ENCODE measurements around the gene TRAK1.
A peak's percentile ranks its signal among the peaks of the same experiment; 100 is the strongest.

TRAK1 gene

GRCh38 chr3:42229942-42230688 lies 139.0 kb downstream of the TRAK1 start:
- peak; percentile 65 for DNase-seq (ENCODE audit: low read depth, low spot score)

GRCh38 chr3:42230860-42231259 lies 139.7 kb downstream of the TRAK1 start:
- no peak for DNase-seq (ENCODE audit: low read depth, low spot score)

DNA sequence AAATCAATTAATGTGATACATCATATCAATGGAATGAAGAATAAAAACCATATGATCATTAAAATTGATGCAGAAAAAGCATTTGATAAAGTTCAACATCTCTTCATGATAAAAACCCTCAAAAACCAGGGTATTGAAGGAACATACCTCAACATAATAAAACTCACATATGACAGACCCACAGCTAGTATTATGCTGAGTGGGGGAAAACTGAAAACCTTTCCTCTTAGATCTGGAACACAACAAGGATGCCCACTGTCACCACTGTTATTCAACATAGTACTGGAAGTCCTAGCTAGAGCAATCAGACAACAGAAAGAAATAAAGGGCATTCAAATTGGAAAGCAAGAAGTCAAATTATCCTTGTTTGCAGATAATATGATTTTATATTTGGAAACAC lies 144.4 kb downstream of the TRAK1 start:
- no peak for DNase-seq (ENCODE audit: low read depth, low spot score)

DNA sequence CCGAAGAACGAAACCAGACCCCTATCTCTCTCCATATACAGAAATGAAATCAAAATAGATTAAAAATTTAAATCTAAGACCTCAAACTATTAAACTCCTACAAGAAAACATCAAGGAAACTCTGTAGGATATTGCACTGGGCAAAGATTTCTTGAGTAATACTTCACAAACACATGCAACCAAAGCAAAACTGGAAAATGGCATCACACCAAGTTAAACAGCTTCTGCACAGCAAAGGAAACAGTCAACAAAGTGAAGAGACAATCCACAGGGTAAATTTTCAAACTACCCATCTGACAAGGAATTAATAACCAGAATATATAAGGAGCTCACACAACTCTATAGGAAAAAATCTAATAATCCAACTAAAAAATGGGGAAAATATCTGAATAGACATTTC lies 145.5 kb downstream of the TRAK1 start:
- no peak for DNase-seq (ENCODE audit: low read depth, low spot score)

GRCh38 chr3:42246091-42246490 lies 154.9 kb downstream of the TRAK1 start:
- DNase-seq (ENCODE audit: low read depth, low spot score) = no peak

DNA sequence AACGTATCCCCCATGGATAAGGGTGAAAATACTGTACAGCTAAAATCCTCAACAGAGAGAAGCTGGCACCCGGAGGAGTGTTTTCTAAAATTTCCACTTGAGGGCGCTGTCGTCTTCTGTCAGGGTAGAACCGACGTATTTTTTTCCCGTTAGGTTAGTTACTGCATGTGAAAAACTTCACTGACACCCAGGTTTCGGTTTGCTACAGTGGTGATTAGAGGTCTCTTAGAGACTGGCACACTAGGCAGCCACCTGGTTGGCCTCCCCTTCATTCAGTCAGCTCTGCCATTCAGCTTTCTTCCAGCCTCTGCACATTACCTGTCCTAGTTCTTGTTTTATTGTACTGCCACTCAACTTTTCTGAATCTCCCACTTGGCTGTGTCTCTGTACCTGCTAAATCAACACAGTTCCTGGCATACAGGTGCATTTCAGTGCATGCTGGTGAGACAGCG lies 156.4 kb downstream of the TRAK1 start:
- peak; percentile 80 for DNase-seq (ENCODE audit: low read depth, low spot score)

- DNase-seq (ENCODE audit: low read depth, low spot score) = no peak
Observed at GRCh38 chr3:42250761-42251160, 159.6 kb downstream of the TRAK1 start.

GRCh38 chr3:42254566-42254965 lies 163.4 kb downstream of the TRAK1 start:
- no peak for DNase-seq (ENCODE audit: low read depth, low spot score)

GRCh38 chr3:42256135-42256819 lies 165.1 kb downstream of the TRAK1 start:
- peak; percentile 37 for DNase-seq (ENCODE audit: low read depth, low spot score)

- no peak for DNase-seq (ENCODE audit: low read depth, low spot score)
Observed at GRCh38 chr3:42257007-42257406, 165.8 kb downstream of the TRAK1 start.

- peak; percentile 71 for DNase-seq (ENCODE audit: low read depth, low spot score)
Observed at GRCh38 chr3:42262525-42262924, 171.4 kb downstream of the TRAK1 start.

- peak; percentile 49 for DNase-seq (ENCODE audit: low read depth, low spot score)
Observed at GRCh38 chr3:42263354-42264346, 172.5 kb downstream of the TRAK1 start.

DNA sequence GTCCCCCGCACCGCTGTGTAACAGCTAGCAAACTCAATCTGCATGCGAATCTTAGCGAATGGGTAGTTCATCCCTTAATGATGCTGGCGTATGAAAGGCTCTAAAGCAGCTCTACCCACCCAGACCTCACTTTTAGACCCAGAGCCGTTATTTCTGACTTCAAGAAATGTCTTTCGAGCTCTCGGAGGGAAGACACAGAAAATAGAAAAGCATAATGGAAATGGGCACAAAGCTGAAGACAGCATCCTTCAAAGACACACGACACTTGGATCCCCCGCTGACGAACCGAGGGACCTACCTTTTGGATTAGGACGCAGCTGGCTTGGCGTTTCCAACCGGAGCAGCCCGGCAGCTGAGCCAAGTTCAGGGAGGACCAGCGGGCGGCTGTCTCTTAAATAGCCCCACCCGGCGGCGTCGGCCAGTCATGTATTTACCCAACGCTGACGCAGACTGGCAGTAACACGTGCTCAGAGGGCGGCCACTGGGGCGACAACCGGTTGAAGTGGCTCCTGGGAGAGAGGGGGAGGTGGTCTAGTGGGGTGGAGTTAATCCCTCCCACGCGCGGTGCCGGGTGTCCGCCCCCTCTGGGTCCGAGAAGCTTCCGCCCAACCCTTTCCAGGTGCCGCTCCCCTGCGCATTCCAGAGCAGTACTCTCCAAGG lies 173.4 kb downstream of the TRAK1 start:
- peak; percentile 41 for DNase-seq (ENCODE audit: low read depth, low spot score)

GRCh38 chr3:42265059-42265991 lies 174.2 kb downstream of the TRAK1 start:
- DNase-seq (ENCODE audit: low read depth, low spot score) = no peak

DNA sequence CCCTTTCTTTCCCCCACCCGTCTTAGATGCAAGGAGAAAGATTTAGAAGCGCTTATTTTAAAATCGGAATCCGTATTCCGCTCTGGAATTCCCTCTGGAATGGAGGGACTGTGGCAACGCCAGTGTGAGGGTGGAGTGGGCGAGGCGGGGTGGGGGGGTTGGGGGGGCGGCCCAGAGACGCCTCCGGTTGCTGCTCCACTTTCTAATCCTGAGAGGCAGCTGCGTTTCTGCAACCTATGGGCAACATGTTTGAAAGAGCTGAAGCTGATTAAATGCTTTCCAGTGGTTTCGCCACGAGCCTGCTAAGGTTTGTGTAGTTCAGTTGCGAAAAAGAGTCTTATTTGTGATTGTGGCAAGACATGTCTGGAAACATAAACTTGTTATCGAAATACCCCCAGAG lies 174.9 kb downstream of the TRAK1 start, which contains the start of gene CCK:
Gene CCK (minus strand): TSS at position 101 of the 400 bp plus-strand sequence. CDS start 2,555 bp downstream, outside the sequence.
- no peak for DNase-seq (ENCODE audit: low read depth, low spot score)

- DNase-seq (ENCODE audit: low read depth, low spot score) = no peak
Observed at GRCh38 chr3:42267878-42268277, 176.7 kb downstream of the TRAK1 start.

DNA sequence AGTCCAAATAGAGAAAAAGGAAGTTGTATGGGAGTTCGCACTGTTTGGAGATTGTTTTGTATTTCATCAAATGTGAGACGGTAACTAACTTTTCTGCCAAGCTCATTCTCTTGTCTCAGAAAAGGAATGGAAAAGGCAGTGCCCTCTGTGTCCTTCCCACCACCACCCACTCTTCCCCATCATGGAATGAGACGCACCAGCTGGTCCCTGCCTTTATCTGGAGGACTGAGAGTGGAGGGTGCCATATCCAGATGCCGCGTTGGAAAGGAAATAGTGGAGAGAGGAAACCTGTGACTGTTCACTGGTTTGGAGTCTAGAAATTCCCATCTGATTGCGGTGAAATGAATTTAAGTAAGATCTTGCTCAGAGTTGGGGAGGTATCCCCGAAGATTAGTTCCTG lies 178.5 kb downstream of the TRAK1 start:
- no peak for DNase-seq (ENCODE audit: low read depth, low spot score)

DNA sequence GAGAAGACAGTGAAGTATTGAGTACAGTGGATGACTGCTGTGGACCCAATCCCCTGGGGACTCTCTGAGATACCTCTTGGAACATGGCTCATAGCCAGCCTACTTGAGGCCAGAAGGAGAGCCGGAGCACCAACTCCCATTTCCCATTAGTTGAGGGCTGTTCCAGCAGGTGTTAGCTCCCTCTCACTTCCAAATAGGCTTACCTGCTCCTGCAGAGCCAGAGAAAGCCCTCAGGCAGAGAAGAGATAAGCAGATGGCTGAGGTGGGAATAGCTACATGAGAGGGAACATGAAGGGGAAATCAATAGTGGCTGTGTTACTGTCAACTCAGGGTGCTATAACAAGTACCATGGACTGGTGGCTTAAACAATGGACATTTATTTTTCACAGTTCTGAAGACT lies 179.4 kb downstream of the TRAK1 start:
- DNase-seq (ENCODE audit: low read depth, low spot score) = no peak

DNA sequence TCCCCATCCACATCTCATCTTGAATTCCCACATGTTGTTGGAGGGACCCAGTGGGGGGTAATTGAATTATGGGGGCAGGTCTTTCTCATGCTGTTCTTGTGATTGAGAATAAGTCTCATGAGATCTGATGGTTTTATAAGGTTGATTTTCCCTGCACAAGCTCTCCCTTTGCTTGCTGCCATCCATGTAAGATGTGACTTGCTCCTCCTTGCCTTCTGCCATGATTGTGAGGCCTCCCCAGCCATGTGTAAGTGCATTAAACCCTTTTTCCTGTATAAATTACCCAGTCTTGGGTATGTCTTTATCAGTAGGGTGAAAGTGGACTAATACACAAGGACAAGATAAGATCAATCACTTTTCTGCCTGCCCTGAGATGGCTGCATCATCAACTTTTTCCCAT lies 180.6 kb downstream of the TRAK1 start:
- DNase-seq (ENCODE audit: low read depth, low spot score) = no peak

GRCh38 chr3:42273361-42273760 lies 182.2 kb downstream of the TRAK1 start:
- DNase-seq (ENCODE audit: low read depth, low spot score) = no peak
